ENCODE data around the gene PATE2. TPM values are rescaled to one million over a fixed set of nuclear protein-coding genes. Genes with fewer than 3 reads are reported as not detected.

Gene PATE2
- polyA plus RNA-seq, 1 donor from 2014 or later, result not detected

GRCh38 chr11:125756050-125756449 is 22.6 kb downstream of the PATE2 start:
- H3F3A ChIP-seq (ENCODE audit: insufficient read depth, low read length, poor library complexity, severe bottlenecking), result no peaks in the 10 kb centered on the region
- no peaks in the 10 kb centered on the region for H3K79me2 ChIP-seq (replicated peaks; ENCODE audit: insufficient read depth, low read length)
- no peaks in the 10 kb centered on the region for H3K9me3 ChIP-seq (ENCODE audit: low read length)
- no peaks in the 10 kb centered on the region for H3K36me3 ChIP-seq (ENCODE audit: insufficient read depth, low read length)
- no peak overlapping the region for H3K4me3 ChIP-seq (ENCODE audit: low read length)
- no peak overlapping the region for H3K27ac ChIP-seq (ENCODE audit: low read length)
- H3K27me3 ChIP-seq (ENCODE audit: insufficient read depth, low read depth, low read length), result no peaks in the 10 kb centered on the region
- H2AFZ ChIP-seq (ENCODE audit: low read depth, low read length), result no peak overlapping the region
- H3K4me2 ChIP-seq (ENCODE audit: low read length), result no peak overlapping the region
- no peaks in the 10 kb centered on the region for H3K9me2 ChIP-seq (ENCODE audit: insufficient read depth, low read length)
- TF ChIP-seq CTCF (IDR thresholded peaks at IDR 0.05; ENCODE audit: poor library complexity, severe bottlenecking) (no peak), RAD21 (conservative IDR thresholded peaks at IDR 0.05) (no peak), TAF1 (IDR thresholded peaks at IDR 0.05; ENCODE audit: low read depth) (no peak), MXI1 (conservative IDR thresholded peaks at IDR 0.05; ENCODE audit: poor library complexity, severe bottlenecking) (no peak), SMC3 (conservative IDR thresholded peaks at IDR 0.05; ENCODE audit: poor library complexity) (no peak), POLR2AphosphoS5 (IDR thresholded peaks at IDR 0.05) (no peak), EP300 (conservative IDR thresholded peaks at IDR 0.05; ENCODE audit: poor library complexity, severe bottlenecking) (no peak)
- H4K20me1 ChIP-seq (ENCODE audit: insufficient read depth), result no peaks in the 10 kb centered on the region
- no peak overlapping the region for H3K9ac ChIP-seq (ENCODE audit: low read length)

- Histone ChIP-seq H3K79me2 (replicated peaks; ENCODE audit: insufficient read depth, low read length) (no peaks in the 10 kb centered on the region), H3K9me2 (ENCODE audit: insufficient read depth, low read length) (no peaks in the 10 kb centered on the region), H2AFZ (ENCODE audit: low read depth, low read length) (no peak overlapping the region), H3F3A (ENCODE audit: insufficient read depth, low read length, poor library complexity, severe bottlenecking) (no peaks in the 10 kb centered on the region), H3K36me3 (ENCODE audit: insufficient read depth, low read length) (no peaks in the 10 kb centered on the region), H3K4me2 (ENCODE audit: low read length) (no peak overlapping the region), H3K4me3 (ENCODE audit: low read length) (no peak overlapping the region), H3K9me3 (ENCODE audit: low read length) (no peaks in the 10 kb centered on the region), H3K27me3 (ENCODE audit: insufficient read depth, low read depth, low read length) (no peaks in the 10 kb centered on the region), H4K20me1 (ENCODE audit: insufficient read depth) (no peaks in the 10 kb centered on the region), H3K9ac (ENCODE audit: low read length) (no peak overlapping the region), H3K27ac (ENCODE audit: low read length) (no peak overlapping the region)
- no peak for TF ChIP-seq SMC3 (conservative IDR thresholded peaks at IDR 0.05; ENCODE audit: poor library complexity)
- no peak for TF ChIP-seq TAF1 (IDR thresholded peaks at IDR 0.05; ENCODE audit: low read depth)
- no peak for TF ChIP-seq REST (IDR thresholded peaks at IDR 0.05; ENCODE audit: borderline replicate concordance)
- TF ChIP-seq RAD21 (conservative IDR thresholded peaks at IDR 0.05), result no peak
- TF ChIP-seq CTCF (IDR thresholded peaks at IDR 0.05; ENCODE audit: poor library complexity, severe bottlenecking), result no peak
- TF ChIP-seq EP300 (conservative IDR thresholded peaks at IDR 0.05; ENCODE audit: poor library complexity, severe bottlenecking), result no peak
- TF ChIP-seq EZH2 (IDR thresholded peaks at IDR 0.05; ENCODE audit: borderline replicate concordance, insufficient read depth, low read length, poor library complexity, severe bottlenecking), result no peak
- no peak for TF ChIP-seq MXI1 (conservative IDR thresholded peaks at IDR 0.05; ENCODE audit: poor library complexity, severe bottlenecking)
- no peak for TF ChIP-seq POLR2AphosphoS5 (IDR thresholded peaks at IDR 0.05)
Measured at GRCh38 chr11:125750629-125751028, 28.0 kb downstream of the PATE2 start.

Measured in neural cell (in vitro differentiated cells).